ENCODE measurements around the gene TNF.

DNA sequence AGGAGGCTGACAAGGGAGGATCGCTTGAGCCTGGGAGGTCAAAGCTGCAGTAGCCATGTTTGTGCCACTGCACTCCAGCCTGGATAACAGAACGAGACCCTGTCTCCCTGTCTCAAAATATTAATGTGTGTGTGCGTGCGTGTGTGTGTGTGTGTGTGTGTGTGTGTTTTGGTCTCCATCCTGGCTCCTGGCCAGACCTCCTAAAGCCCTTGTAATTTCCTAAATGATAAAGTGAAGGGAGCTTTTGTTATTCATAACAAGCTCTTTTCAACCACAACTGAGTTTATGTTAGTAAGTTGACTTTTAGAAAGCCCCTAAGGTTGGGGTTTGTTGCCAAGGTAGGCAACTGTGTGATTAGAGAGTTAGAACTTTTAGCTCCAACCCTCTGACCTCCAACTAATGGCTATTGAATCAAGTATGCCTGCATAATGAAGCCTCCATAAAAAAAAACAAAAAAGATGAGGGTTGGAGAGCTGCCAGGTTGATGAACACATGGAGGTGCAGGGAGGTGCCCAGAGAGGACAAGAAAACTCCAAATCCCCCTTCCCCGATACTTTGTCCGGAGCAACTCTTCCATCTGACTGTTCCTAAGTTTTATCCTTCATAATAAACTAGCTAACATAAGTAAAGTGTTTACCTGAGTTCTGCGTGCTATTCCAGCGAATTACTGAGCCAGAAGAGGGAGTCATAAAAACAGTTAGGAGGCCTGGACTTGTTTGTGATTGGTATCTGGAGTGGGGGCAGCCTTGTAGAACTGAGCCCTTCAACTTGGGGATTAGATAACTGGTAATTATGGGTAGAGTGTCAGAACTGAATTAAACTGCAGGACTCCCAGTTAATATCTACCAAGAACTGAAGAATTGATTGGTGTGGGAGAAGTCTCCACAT, 34.4 kb downstream of the TNF start:
- TF ChIP-seq, protein P1, sequence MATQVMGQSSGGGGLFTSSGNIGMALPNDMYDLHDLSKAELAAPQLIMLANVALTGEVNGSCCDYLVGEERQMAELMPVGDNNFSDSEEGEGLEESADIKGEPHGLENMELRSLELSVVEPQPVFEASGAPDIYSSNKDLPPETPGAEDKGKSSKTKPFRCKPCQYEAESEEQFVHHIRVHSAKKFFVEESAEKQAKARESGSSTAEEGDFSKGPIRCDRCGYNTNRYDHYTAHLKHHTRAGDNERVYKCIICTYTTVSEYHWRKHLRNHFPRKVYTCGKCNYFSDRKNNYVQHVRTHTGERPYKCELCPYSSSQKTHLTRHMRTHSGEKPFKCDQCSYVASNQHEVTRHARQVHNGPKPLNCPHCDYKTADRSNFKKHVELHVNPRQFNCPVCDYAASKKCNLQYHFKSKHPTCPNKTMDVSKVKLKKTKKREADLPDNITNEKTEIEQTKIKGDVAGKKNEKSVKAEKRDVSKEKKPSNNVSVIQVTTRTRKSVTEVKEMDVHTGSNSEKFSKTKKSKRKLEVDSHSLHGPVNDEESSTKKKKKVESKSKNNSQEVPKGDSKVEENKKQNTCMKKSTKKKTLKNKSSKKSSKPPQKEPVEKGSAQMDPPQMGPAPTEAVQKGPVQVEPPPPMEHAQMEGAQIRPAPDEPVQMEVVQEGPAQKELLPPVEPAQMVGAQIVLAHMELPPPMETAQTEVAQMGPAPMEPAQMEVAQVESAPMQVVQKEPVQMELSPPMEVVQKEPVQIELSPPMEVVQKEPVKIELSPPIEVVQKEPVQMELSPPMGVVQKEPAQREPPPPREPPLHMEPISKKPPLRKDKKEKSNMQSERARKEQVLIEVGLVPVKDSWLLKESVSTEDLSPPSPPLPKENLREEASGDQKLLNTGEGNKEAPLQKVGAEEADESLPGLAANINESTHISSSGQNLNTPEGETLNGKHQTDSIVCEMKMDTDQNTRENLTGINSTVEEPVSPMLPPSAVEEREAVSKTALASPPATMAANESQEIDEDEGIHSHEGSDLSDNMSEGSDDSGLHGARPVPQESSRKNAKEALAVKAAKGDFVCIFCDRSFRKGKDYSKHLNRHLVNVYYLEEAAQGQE (IDR thresholded peaks at IDR 0.05; ENCODE audit: insufficient read depth in 1 of 2, low read depth in 2 of 2, low read length in 2 of 2): no peak
- TF ChIP-seq POLR2AphosphoS5 (IDR thresholded peaks at IDR 0.05; ENCODE audit: low read depth, low read length): no peak
